ENCODE data around the gene LLGL2. TPM values are rescaled to one million over a fixed set of nuclear protein-coding genes. Genes with fewer than 3 reads are reported as not detected.

Gene LLGL2
- total and polyA plus RNA-seq, 2 donors: 5.3 to 36.6 TPM

- peaks cover 0 to 3% of the 10 kb centered on the region in 2 donors for H3K9me3 ChIP-seq (ENCODE audit: control insufficient read depth in 2 of 2, insufficient read depth in 1 of 2, low read length in 1 of 2)
- peaks cover 6 to 22% of the 10 kb centered on the region in 2 donors for H3K4me1 ChIP-seq (ENCODE audit: control insufficient read depth in 2 of 2, insufficient read depth in 2 of 2, low read length in 2 of 2)
- no peak overlapping the region for H3K27ac ChIP-seq (ENCODE audit: low read depth in 1 of 2, low read length in 1 of 2)
- no peaks in the 10 kb centered on the region for H3K27me3 ChIP-seq (ENCODE audit: control insufficient read depth in 2 of 2, insufficient read depth in 1 of 2, low read length in 1 of 2)
- no peak for DNase-seq (ENCODE audit: low read depth in 6 of 9, low spot score in 9 of 9)
- H3K36me3 ChIP-seq (ENCODE audit: control insufficient read depth in 2 of 2, insufficient read depth in 2 of 2, low read length in 1 of 2): peaks cover 15 to 33% of the 10 kb centered on the region in 2 donors
- H3K4me3 ChIP-seq (ENCODE audit: low read length in 2 of 2): no peak overlapping the region
- WGBS: 96% methylated on average over 16 of the region's 16 CpGs
Measured at GRCh38 chr17:75482098-75482942, 43.2 kb upstream of the LLGL2 start.

GRCh38 chr17:75485688-75486087, 39.8 kb upstream of the LLGL2 start:
- Histone ChIP-seq H3K27ac (ENCODE audit: low read depth in 1 of 2, low read length in 1 of 2) (no peak overlapping the region), H3K27me3 (ENCODE audit: control insufficient read depth in 2 of 2, insufficient read depth in 1 of 2, low read length in 1 of 2) (no peaks in the 10 kb centered on the region), H3K4me3 (ENCODE audit: low read length in 2 of 2) (no peak overlapping the region), H3K9me3 (ENCODE audit: control insufficient read depth in 2 of 2, insufficient read depth in 1 of 2, low read length in 1 of 2) (peaks cover 0 to 3% of the 10 kb centered on the region in 2 donors), H3K36me3 (ENCODE audit: control insufficient read depth in 2 of 2, insufficient read depth in 2 of 2, low read length in 1 of 2) (peaks cover 11 to 31% of the 10 kb centered on the region in 2 donors), H3K4me1 (ENCODE audit: control insufficient read depth in 2 of 2, insufficient read depth in 2 of 2, low read length in 2 of 2) (peaks cover 14 to 25% of the 10 kb centered on the region in 2 donors)
- no peak for DNase-seq (ENCODE audit: low read depth in 6 of 9, low spot score in 9 of 9)
- 97% methylated on average over 12 of the region's 12 CpGs for WGBS

- Histone ChIP-seq H3K36me3 (ENCODE audit: control insufficient read depth in 2 of 2, insufficient read depth in 2 of 2, low read length in 1 of 2) (peaks cover 16 to 36% of the 10 kb centered on the region in 2 donors), H3K9me3 (ENCODE audit: control insufficient read depth in 2 of 2, insufficient read depth in 1 of 2, low read length in 1 of 2) (peaks cover 0 to 3% of the 10 kb centered on the region in 2 donors), H3K4me1 (ENCODE audit: control insufficient read depth in 2 of 2, insufficient read depth in 2 of 2, low read length in 2 of 2) (peaks cover 14 to 25% of the 10 kb centered on the region in 2 donors), H3K27ac (ENCODE audit: low read depth in 1 of 2, low read length in 1 of 2) (no peak overlapping the region), H3K4me3 (ENCODE audit: low read length in 2 of 2) (no peak overlapping the region), H3K27me3 (ENCODE audit: control insufficient read depth in 2 of 2, insufficient read depth in 1 of 2, low read length in 1 of 2) (no peaks in the 10 kb centered on the region)
- WGBS: 96% methylated on average over 14 of the region's 14 CpGs
- no peak for DNase-seq (ENCODE audit: low read depth in 6 of 9, low spot score in 9 of 9)
Measured at GRCh38 chr17:75486151-75486550, 39.3 kb upstream of the LLGL2 start.

- peaks cover 0 to 3% of the 10 kb centered on the region in 2 donors for H3K9me3 ChIP-seq (ENCODE audit: control insufficient read depth in 2 of 2, insufficient read depth in 1 of 2, low read length in 1 of 2)
- H3K4me3 ChIP-seq (ENCODE audit: low read length in 2 of 2): no peak overlapping the region
- WGBS: 96% methylated on average over 5 of the region's 5 CpGs
- H3K36me3 ChIP-seq (ENCODE audit: control insufficient read depth in 2 of 2, insufficient read depth in 2 of 2, low read length in 1 of 2): peaks cover 24 to 44% of the 10 kb centered on the region in 2 donors
- DNase-seq (ENCODE audit: low read depth in 6 of 9, low spot score in 9 of 9): no peak
- peak overlapping the region; percentile 78 to 84 for H3K27ac ChIP-seq (ENCODE audit: low read depth in 1 of 2, low read length in 1 of 2)
- H3K4me1 ChIP-seq (ENCODE audit: control insufficient read depth in 2 of 2, insufficient read depth in 2 of 2, low read length in 2 of 2): peaks cover 14 to 22% of the 10 kb centered on the region in 2 donors
- no peaks in the 10 kb centered on the region for H3K27me3 ChIP-seq (ENCODE audit: control insufficient read depth in 2 of 2, insufficient read depth in 1 of 2, low read length in 1 of 2)
Measured at GRCh38 chr17:75486951-75487350, 38.5 kb upstream of the LLGL2 start.

- peaks cover 0 to 3% of the 10 kb centered on the region in 2 donors for H3K9me3 ChIP-seq (ENCODE audit: control insufficient read depth in 2 of 2, insufficient read depth in 1 of 2, low read length in 1 of 2)
- H3K27me3 ChIP-seq (ENCODE audit: control insufficient read depth in 2 of 2, insufficient read depth in 1 of 2, low read length in 1 of 2): no peaks in the 10 kb centered on the region
- H3K36me3 ChIP-seq (ENCODE audit: control insufficient read depth in 2 of 2, insufficient read depth in 2 of 2, low read length in 1 of 2): peaks cover 29 to 49% of the 10 kb centered on the region in 2 donors
- H3K4me1 ChIP-seq (ENCODE audit: control insufficient read depth in 2 of 2, insufficient read depth in 2 of 2, low read length in 2 of 2): peaks cover 14 to 22% of the 10 kb centered on the region in 2 donors
- 22% methylated on average over 12 of the region's 12 CpGs for WGBS
- no peak overlapping the region for H3K4me3 ChIP-seq (ENCODE audit: low read length in 2 of 2)
- H3K27ac ChIP-seq (ENCODE audit: low read depth in 1 of 2, low read length in 1 of 2): peak overlapping the region; percentile 78 to 84
- DNase-seq (ENCODE audit: low read depth in 6 of 9, low spot score in 9 of 9): peak in 8 of 9 donors; percentile 14 to 79 (median 40)
Measured at GRCh38 chr17:75487351-75488070, 38.0 kb upstream of the LLGL2 start.

- Histone ChIP-seq H3K9me3 (ENCODE audit: control insufficient read depth in 2 of 2, insufficient read depth in 1 of 2, low read length in 1 of 2) (peaks cover 0 to 3% of the 10 kb centered on the region in 2 donors), H3K4me1 (ENCODE audit: control insufficient read depth in 2 of 2, insufficient read depth in 2 of 2, low read length in 2 of 2) (peaks cover 14 to 22% of the 10 kb centered on the region in 2 donors), H3K27ac (ENCODE audit: low read depth in 1 of 2, low read length in 1 of 2) (no peak overlapping the region), H3K36me3 (ENCODE audit: control insufficient read depth in 2 of 2, insufficient read depth in 2 of 2, low read length in 1 of 2) (peaks cover 43 to 63% of the 10 kb centered on the region in 2 donors), H3K27me3 (ENCODE audit: control insufficient read depth in 2 of 2, insufficient read depth in 1 of 2, low read length in 1 of 2) (no peaks in the 10 kb centered on the region), H3K4me3 (ENCODE audit: low read length in 2 of 2) (no peak overlapping the region)
- WGBS: 98% methylated on average over 24 of the region's 24 CpGs
- DNase-seq (ENCODE audit: low read depth in 6 of 9, low spot score in 9 of 9): no peak
Measured at GRCh38 chr17:75488693-75489510, 36.6 kb upstream of the LLGL2 start.

GRCh38 chr17:75489511-75489955, 36.0 kb upstream of the LLGL2 start:
- Histone ChIP-seq H3K36me3 (ENCODE audit: control insufficient read depth in 2 of 2, insufficient read depth in 2 of 2, low read length in 1 of 2) (peaks cover 50 to 70% of the 10 kb centered on the region in 2 donors), H3K27ac (ENCODE audit: low read depth in 1 of 2, low read length in 1 of 2) (no peak overlapping the region), H3K4me3 (ENCODE audit: low read length in 2 of 2) (no peak overlapping the region), H3K27me3 (ENCODE audit: control insufficient read depth in 2 of 2, insufficient read depth in 1 of 2, low read length in 1 of 2) (no peaks in the 10 kb centered on the region), H3K9me3 (ENCODE audit: control insufficient read depth in 2 of 2, insufficient read depth in 1 of 2, low read length in 1 of 2) (peaks cover 0 to 3% of the 10 kb centered on the region in 2 donors), H3K4me1 (ENCODE audit: control insufficient read depth in 2 of 2, insufficient read depth in 2 of 2, low read length in 2 of 2) (peaks cover 14 to 22% of the 10 kb centered on the region in 2 donors)
- WGBS: 88% methylated on average over 14 of the region's 14 CpGs
- DNase-seq (ENCODE audit: low read depth in 6 of 9, low spot score in 9 of 9): no peak

GRCh38 chr17:75490173-75490743, 35.2 kb upstream of the LLGL2 start:
- Histone ChIP-seq H3K36me3 (ENCODE audit: control insufficient read depth in 2 of 2, insufficient read depth in 2 of 2, low read length in 1 of 2) (peaks cover 57 to 76% of the 10 kb centered on the region in 2 donors), H3K4me1 (ENCODE audit: control insufficient read depth in 2 of 2, insufficient read depth in 2 of 2, low read length in 2 of 2) (peaks cover 14 to 22% of the 10 kb centered on the region in 2 donors), H3K4me3 (ENCODE audit: low read length in 2 of 2) (no peak overlapping the region), H3K27ac (ENCODE audit: low read depth in 1 of 2, low read length in 1 of 2) (no peak overlapping the region), H3K9me3 (ENCODE audit: control insufficient read depth in 2 of 2, insufficient read depth in 1 of 2, low read length in 1 of 2) (peaks cover 0 to 3% of the 10 kb centered on the region in 2 donors), H3K27me3 (ENCODE audit: control insufficient read depth in 2 of 2, insufficient read depth in 1 of 2, low read length in 1 of 2) (no peaks in the 10 kb centered on the region)
- no peak for DNase-seq (ENCODE audit: low read depth in 6 of 9, low spot score in 9 of 9)
- 97% methylated on average over 14 of the region's 14 CpGs for WGBS
